Lung (tissue), 12 donors: ENCODE results near the gene TMEM245. TPM values are rescaled to one million over a fixed set of nuclear protein-coding genes. Genes with fewer than 3 reads are reported as not detected.
A peak's percentile ranks its signal among the peaks of the same experiment; 100 is the strongest.

Experiments used
- ATAC-seq: fragments of 200-7000 bp; cut with Tn5 transposase; one replicate; pipeline ENCODE4 v1.9.1; 2020; ENCODE audit warnings: moderate number of reproducible peaks; ENCODE audit not compliant: insufficient read depth, low FRiP score
- DNase-seq, 3 donors: peaks; one replicate each; pipeline ENCODE4 v3.0.0-alpha.2; 2013 to 2017
- H3K27ac ChIP-seq, 2 donors: one replicate each; pipeline ENCODE4 v1.5.1; 2013; ENCODE audit warnings: mild to moderate bottlenecking in 2 of 2, moderate library complexity in 2 of 2, control low read depth in 1 of 2, inconsistent platforms in 1 of 2, low read depth in 1 of 2, low read length in 1 of 2
- H3K27me3 ChIP-seq, 3 donors: one replicate each; pipeline ENCODE4 v1.5.1; 2013; ENCODE audit warnings: low read length in 2 of 3; ENCODE audit not compliant: control insufficient read depth in 3 of 3, insufficient read depth in 3 of 3
- H3K36me3 ChIP-seq, 4 donors: one replicate each; pipeline ENCODE4 v1.5.1; 2013; ENCODE audit warnings: low read length in 4 of 4, mild to moderate bottlenecking in 1 of 4, moderate library complexity in 1 of 4; ENCODE audit not compliant: control insufficient read depth in 4 of 4, insufficient read depth in 4 of 4
- H3K4me1 ChIP-seq, 5 donors: one replicate each; pipeline ENCODE4 v1.5.1; 2013; ENCODE audit warnings: low read length in 5 of 5, mild to moderate bottlenecking in 2 of 5, moderate library complexity in 1 of 5; ENCODE audit not compliant: control insufficient read depth in 5 of 5, insufficient read depth in 5 of 5
- H3K4me3 ChIP-seq: one replicate; pipeline ENCODE4 v1.5.1; 2013; ENCODE audit warnings: mild to moderate bottlenecking, control low read depth, moderate library complexity
- H3K9ac ChIP-seq, 2 donors: one replicate each; pipeline ENCODE4 v1.5.1; 2013; ENCODE audit warnings: low read length in 2 of 2, control low read depth in 1 of 2; ENCODE audit not compliant: insufficient read depth in 1 of 2
- H3K9me3 ChIP-seq, 4 donors: one replicate each; pipeline ENCODE4 v1.5.1; 2013; ENCODE audit warnings: low read length in 3 of 4, mild to moderate bottlenecking in 1 of 4, moderate library complexity in 1 of 4; ENCODE audit not compliant: control insufficient read depth in 4 of 4, insufficient read depth in 3 of 4
- WGBS, 2 donors: extraction: QIAGEN DNeasy Blood & Tissue Kit; methylation state at CpG; one replicate each; pipeline ENCODE4 v1.1.7; 2013; 5-methylcytosine and 5-hydroxymethylcytosine counted together
- polyA plus RNA-seq, 2 donors: library from polyadenylated mRNA; stranded (reverse); fragments of 200-250 nt; gene quantifications; one replicate each; pipeline ENCODE4 v1.2.1, GENCODE V29; 2013
- total RNA-seq, 2 donors: library from RNA; depleted of rRNA in 1 of 2; stranded (reverse); fragments of >200 nt in 1 of 2; gene quantifications; one replicate each; pipeline ENCODE4 v1.2.1, GENCODE V29; 2014 to 2021
- TF ChIP-seq, protein P1 (sequence below): IDR thresholded peaks from 2 replicates; pipeline ENCODE4 v1.5.1; 2012; ENCODE audit warnings: mild to moderate bottlenecking; ENCODE audit errors: control extremely low read depth, extremely low read depth
- donor health status: control.
- donor health status: control.
- donor health status: Bipolar disorder and iron deficiency.
- donor health status: healthy.
- donor health status: DM: yes; HTN: yes; CAD: no.

Gene TMEM245
- total and polyA plus RNA-seq, 4 donors = 15.0 to 137 (median 42.0) TPM

GRCh38 chr9:109017493-109017892, 102.3 kb downstream of the TMEM245 start:
- no peak overlapping the region for H3K9ac ChIP-seq
- peaks cover 0 to 14% (median 7%) of the 10 kb centered on the region in 4 donors for H3K36me3 ChIP-seq
- DNase-seq = no peak
- ATAC-seq = no peak
- WGBS, 2 donors = 56 to 67% methylated on average over 6 of the region's 6 CpGs
- H3K27me3 ChIP-seq = no peaks in the 10 kb centered on the region
- TF ChIP-seq, protein P1, sequence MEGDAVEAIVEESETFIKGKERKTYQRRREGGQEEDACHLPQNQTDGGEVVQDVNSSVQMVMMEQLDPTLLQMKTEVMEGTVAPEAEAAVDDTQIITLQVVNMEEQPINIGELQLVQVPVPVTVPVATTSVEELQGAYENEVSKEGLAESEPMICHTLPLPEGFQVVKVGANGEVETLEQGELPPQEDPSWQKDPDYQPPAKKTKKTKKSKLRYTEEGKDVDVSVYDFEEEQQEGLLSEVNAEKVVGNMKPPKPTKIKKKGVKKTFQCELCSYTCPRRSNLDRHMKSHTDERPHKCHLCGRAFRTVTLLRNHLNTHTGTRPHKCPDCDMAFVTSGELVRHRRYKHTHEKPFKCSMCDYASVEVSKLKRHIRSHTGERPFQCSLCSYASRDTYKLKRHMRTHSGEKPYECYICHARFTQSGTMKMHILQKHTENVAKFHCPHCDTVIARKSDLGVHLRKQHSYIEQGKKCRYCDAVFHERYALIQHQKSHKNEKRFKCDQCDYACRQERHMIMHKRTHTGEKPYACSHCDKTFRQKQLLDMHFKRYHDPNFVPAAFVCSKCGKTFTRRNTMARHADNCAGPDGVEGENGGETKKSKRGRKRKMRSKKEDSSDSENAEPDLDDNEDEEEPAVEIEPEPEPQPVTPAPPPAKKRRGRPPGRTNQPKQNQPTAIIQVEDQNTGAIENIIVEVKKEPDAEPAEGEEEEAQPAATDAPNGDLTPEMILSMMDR = no peak
- peaks cover 0 to 20% (median 9%) of the 10 kb centered on the region in 5 donors for H3K4me1 ChIP-seq
- peak overlapping the region in 1 of 2 donors; percentile 58 for H3K27ac ChIP-seq
- H3K9me3 ChIP-seq = no peaks in the 10 kb centered on the region
- H3K4me3 ChIP-seq = no peak overlapping the region

GRCh38 chr9:109017061-109017460, 102.7 kb downstream of the TMEM245 start:
- H3K27me3 ChIP-seq = no peaks in the 10 kb centered on the region
- peaks cover 0 to 18% (median 12%) of the 10 kb centered on the region in 5 donors for H3K4me1 ChIP-seq
- H3K36me3 ChIP-seq = peaks cover 0 to 14% (median 7%) of the 10 kb centered on the region in 4 donors
- DNase-seq (peak in 2 of 3 donors; percentile 20 to 48), ATAC-seq (no peak)
- TF ChIP-seq, protein P1 = no peak
- H3K9me3 ChIP-seq = no peaks in the 10 kb centered on the region
- no peak overlapping the region for H3K4me3 ChIP-seq
- H3K9ac ChIP-seq = no peak overlapping the region
- H3K27ac ChIP-seq = peak overlapping the region in 1 of 2 donors; percentile 34

- H3K4me3 ChIP-seq = no peak overlapping the region
- no peak for ATAC-seq
- no peak for DNase-seq
- WGBS, 2 donors = 73 to 88% methylated on average over 1 of the region's 1 CpG
- H3K27me3 ChIP-seq = no peaks in the 10 kb centered on the region
- no peaks in the 10 kb centered on the region for H3K9me3 ChIP-seq
- H3K9ac ChIP-seq = no peak overlapping the region
- no peak overlapping the region for H3K27ac ChIP-seq
- TF ChIP-seq, protein P1 = no peak
- H3K4me1 ChIP-seq = peaks cover 0 to 27% (median 17%) of the 10 kb centered on the region in 5 donors
- H3K36me3 ChIP-seq = peaks cover 0 to 14% (median 7%) of the 10 kb centered on the region in 4 donors
Observed at GRCh38 chr9:109016132-109016531, 103.6 kb downstream of the TMEM245 start.
